NCI-H1930 (cell line): Measurements from ENCODE around the gene KCNK5.

ENCODE experiments used
- DNase-seq, 2 experiments: peaks; one replicate each; lab custom pipeline; 2025; lab: John Stamatoyannopoulos, UW

Gene KCNK5, protein sequence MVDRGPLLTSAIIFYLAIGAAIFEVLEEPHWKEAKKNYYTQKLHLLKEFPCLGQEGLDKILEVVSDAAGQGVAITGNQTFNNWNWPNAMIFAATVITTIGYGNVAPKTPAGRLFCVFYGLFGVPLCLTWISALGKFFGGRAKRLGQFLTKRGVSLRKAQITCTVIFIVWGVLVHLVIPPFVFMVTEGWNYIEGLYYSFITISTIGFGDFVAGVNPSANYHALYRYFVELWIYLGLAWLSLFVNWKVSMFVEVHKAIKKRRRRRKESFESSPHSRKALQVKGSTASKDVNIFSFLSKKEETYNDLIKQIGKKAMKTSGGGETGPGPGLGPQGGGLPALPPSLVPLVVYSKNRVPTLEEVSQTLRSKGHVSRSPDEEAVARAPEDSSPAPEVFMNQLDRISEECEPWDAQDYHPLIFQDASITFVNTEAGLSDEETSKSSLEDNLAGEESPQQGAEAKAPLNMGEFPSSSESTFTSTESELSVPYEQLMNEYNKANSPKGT

DNA sequence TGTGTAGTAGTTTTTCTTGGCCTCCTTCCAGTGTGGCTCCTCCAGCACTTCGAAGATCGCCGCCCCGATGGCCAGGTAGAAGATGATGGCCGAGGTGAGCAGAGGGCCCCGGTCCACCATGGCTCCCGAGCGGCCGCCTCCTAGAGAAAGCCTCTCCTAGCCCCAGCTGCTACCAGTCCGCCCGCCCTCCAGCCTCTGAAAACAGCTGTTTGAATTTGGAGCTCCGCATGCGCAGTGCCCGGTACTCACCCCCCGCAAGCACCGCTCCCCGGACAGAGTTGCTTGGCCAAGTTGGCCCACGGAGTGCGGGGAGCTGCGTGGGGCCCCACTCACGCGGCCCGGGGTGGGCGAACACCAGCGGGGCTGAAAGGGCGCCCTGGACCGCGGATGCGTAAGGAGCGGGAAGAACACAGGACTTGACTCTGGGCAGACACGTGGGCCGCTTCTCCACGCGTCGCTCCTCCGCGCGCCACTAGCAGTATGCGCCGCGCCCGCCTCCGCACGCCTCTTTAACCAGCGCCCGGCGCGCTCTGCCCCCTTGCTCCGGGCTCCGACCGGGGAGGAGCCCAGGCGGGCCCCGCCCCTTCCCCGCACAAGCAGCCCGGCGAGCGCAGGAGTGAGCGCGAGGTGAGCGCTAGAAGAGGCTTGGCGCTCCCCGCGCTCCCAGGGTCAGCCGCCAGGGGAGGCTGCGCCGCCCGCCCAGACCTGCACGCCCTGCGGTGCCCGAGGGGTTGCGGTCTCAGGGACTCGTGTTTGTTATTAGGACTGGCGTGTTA is at the start of gene KCNK5:
TSS of gene KCNK5 (minus strand) at position 484 of the 776 bp plus-strand sequence. CDS start at position 120, 364 bp downstream.
- peak; percentile 73 to 83 for DNase-seq

DNA sequence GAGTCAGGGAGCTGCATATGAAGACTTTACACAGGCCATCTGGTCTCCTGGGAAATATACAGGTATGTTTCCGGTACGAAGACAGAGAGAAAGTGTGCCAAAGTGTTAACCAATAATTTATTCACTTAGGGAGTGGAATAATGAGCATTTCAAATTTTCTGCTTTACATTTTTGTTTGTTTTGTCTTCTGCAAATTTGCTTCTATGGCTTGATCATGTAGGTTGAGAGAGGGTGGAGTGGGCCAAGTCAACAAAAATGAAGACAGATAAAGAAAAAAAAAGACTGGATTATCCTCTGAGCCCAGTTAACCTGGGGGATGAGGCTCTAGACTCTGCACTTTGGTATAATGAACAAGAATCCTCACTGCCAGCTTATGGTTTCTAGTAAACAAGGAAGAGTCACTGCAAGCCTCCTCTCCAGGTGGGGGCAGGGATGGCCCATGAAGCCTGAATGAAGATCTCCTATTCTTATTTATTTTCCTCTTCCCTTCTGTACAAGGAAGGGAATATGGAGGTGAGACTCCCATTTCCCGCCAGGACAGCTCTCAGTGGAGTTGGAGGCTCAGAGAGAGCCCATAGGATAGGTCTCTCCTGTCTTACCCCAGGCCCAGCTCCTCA is 47.2 kb upstream of the KCNK5 start:
- no peak for DNase-seq

DNA sequence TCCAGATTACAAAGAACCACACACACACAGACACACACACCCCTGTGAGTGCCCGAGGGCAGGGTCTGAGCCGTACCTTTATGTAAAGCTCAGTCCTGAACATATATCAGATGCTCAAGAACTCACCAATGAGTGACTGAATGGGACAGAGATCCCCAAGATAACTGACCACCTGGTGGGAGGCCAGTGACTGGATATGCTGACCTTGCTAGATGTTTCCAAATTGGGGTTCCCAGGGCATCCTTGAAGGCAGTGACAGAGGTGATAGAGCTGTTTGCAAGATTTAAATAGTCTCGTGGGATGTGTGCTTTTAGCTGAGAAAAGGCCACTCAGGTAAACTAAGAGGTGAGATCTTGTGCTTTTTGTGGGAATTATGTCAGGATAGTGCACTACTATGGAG is 45.6 kb upstream of the KCNK5 start:
- DNase-seq: no peak

DNA sequence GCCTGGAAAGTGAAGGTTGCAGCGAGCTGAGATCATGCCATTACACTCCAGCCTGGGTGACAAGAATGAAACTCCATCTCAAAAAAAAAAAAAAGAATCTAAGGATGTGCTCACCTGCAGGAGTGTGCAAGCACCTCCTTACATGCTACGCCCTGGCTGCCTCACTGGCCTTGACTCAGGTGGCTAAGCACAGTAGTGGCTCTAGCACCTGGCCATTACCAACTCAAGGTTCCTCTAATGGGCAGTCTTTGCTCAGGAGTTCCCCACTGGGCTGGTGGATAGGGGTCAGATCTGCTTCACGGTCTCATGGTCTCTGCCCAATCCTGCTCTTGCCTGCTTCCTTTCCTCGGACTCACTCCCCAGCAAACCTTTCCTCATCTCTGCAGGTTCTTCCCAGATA is 45.2 kb upstream of the KCNK5 start:
- DNase-seq: no peak

DNA sequence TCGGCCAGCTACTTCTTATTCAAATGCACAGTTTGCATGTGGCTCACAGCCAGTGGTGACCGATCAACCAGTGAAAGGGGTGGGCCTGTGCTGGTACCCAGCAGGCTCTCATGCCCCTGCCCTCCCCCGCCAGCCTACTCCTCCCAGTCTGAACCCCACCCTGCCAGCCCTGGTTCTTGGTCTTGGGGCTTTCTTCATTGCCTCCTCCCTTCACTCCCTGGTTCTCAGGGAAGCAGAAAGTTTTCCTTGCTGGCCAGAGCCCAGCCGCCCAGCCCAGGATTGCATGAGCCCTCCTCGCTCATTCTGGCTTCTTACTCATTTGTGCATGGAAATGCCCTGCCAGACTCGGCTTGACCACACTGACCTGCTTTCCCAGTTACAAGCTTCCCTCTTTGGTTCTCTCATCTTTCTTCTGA is 44.1 kb upstream of the KCNK5 start:
- DNase-seq: no peak

DNA sequence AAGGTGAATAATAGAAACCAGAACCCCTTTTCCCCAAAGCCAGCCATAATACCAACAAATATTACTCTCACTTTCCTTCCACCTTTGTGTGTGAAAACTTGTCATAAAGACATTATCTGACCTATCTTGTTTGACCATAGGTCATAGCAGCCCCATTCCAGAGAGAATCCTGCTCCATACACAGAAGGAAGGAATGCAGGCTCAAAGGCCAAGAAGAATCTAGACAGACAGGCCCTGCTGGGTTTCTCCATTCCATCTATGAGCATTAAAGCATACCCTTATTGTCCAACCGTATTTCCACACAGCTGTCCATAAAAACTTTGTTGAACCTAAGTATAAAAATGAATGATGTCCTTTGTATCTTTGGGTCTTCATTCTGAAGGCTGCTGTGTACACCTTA is 40.7 kb upstream of the KCNK5 start:
- DNase-seq: no peak

DNA sequence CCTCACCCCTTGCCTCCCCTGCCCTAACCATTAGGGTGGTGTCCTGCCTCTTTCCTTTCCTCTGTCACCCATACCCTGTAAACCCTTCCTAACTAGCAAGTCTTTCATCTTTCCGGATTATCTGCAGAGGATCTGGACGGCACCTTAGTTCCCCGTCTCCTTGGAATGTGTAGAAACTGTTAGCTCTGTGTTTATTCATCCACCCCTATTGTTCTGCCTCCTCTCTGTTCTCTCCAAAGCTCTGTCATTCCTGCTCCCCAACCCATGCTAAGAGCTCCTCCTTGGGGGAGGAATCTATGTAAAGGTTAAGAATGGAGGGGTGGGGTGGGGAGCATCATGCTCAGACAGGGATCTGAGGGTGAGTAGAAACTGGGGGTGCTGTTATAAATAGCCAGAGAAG is 39.4 kb upstream of the KCNK5 start:
- no peak for DNase-seq

DNA sequence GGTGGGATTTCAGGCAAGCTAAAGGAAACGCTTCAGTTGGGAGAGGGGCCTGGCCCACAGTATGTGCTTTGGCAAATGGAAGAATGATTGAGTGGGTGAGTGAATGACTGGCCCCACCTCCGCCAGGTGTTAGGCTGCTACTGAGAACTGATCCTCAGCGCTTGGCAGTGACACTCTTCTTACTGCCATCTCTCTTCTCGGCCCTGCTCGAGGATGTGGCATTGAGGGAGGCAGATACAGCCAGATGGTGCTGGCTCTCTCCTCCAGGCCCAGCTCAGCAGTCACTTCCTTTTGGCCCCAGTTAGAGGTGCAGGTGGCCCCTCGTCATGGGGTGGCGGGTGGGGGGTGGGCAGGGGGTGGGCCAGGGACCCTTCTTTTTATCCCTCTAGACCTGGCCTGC is 38.9 kb upstream of the KCNK5 start:
- DNase-seq: no peak

DNA sequence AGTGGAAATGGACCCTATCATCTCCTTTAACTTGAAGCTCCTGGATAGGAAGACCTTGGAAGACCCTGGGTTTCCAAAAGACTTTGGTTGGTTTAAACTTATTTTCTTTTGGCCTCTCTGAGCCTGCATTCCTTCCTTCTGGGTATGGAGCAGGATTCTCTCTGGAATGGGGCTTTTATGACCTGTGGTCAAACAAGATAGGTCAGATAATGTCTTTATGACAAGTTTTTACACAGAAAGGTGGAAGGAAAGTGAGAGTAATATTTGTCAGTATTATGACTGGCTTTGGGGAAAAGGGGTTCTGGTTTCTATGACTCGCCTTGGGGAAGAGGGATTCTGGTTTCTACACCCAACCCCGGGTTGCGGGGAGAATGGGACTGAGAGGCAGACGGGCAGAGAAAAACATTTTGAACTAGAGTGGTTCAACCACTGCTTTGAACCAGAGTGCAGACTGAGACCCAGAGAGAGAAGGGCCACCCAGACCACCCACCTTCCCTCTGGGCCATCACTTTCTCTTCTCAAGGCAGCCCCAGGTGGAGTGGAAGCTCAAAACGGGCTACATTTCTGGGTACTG is 37.6 kb upstream of the KCNK5 start:
- DNase-seq: no peak

DNA sequence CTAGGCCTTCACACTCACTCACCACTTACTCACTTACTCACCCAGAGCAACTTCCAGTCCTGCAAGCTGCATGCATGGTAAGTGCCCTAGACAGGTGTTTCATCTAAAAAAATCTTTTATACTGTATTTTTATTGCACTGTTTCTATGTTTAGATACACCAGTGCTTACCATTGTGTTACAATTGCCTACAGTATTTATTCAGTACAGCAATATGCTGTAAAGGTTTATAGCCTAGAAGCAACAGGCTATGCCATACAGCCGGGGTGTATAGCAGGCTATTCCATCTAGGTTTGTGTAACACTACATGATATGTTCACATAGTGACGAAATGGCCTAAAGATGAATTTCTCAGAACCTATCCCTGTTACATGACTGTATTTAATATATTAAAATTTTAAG is 37.1 kb upstream of the KCNK5 start:
- DNase-seq: no peak

DNA sequence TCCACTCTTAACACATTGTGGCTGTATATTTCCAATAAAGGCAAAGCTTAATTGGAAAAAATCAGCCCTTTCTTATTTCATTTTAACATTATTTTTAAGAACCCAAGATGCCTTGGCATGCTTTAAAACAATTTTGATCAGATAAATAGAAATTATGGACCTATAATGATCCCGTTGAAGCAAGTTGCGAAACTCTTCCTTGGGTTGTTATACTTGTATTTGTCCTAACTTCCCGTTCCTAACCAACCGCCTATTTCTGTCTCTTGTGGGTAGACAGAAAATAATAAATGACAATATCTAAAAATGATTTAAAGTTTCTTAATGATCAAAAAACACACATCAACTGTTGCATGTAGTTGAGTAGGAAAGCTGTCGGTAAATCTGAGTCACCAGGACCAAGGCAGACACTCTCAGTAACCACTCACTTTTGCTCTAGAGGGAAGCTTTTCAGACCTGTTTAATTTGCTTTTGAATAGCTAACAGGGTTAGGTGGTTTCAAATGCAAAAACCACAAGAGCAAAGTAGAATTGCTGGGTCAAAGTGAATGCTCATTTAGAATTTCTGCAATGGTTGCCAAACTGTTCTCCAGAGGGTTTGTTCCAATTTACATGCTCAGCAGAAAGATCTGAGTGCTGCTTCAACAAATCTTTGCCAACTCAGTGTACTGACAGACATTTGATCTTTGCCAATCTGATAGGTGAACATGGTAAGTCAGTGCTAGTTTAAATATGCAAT is 34.2 kb upstream of the KCNK5 start:
- no peak for DNase-seq

DNA sequence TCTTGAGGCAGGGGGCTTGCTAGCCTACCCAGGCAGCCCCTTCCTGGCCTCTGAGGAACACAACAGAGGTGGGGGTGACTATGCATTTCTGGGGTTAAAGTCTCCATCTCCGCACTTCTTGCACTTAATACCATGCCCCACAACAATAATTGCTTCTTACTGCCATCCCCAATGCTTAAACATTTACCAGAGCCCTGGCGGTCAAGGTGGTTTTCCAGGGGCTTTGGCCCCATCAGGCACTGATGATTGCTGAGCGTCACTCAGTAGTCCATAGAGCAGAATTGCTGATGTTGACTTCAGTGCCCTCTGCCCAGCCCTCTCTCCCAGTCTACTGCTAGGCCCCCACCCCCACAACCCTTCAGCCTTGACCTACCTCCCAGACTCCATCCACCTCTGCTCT is 32.5 kb upstream of the KCNK5 start:
- no peak for DNase-seq

DNA sequence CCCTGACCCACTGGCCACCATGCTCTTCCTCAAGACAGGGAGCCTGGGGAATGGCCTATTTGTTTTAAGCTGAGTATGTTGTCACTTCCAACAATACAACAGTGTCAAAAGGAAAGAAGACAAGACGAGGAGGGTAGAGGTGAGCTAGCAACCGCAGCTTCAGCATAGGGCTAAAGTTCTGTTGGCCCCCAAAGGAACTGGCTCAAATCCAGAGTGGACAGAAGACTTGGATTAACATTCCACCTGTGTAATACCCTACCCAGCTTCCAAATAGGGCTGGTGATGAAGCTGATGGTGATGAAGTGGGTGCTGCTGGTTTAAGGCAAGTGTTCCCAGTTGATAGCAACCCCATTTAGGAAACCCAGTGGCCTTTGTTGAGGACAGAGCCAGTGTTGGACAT is 31.7 kb upstream of the KCNK5 start:
- no peak for DNase-seq

DNA sequence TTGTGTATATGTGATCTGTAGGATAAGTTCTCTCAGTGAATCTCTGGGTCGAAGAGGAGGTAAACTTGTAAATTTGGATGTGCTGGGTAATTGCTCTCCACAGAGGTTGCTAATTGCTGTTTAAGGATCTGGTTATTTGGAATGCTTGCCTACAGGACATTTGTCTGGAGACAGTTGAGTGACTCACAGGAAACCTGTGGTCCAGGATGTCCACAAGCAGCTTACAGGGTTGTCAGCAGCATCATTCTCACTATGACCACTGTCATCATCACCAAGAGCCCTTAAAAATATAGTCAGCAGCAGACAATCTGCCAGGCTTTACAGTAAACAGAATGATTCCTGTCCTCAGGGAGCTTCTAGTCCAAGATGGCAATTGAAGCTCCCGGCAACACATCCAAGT is 31.2 kb upstream of the KCNK5 start:
- no peak for DNase-seq

DNA sequence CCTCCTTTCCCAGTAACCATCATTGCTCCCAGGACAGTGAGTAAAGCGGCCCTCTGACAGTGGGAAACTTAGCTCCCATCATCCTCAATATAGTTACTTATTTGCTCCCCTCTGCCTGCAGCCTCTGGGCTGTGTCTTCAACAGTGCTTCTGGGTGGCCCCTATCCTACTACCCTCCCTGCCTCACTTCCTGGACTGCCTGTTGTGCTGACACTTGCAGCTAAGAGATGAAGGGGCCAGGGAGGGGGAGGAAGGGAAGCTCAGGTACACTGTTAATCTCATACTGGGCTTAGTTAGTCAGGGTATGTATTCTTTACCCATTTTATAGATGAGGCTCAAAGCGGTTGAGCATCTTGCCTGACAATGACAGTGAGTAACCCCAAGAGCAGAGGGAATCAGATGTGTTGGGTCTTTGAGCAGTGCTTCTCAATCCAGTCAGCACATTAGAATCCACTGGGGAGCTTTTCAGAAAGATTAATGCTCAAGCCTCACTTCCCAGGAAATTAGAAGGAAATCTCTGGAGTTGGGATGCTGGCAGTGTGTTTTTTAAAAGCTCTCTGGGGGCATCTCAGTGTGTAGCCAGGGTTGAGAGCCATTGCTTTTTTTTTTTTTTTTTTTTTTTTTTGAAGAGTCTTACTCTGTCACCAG is 27.1 kb upstream of the KCNK5 start:
- no peak for DNase-seq

DNA sequence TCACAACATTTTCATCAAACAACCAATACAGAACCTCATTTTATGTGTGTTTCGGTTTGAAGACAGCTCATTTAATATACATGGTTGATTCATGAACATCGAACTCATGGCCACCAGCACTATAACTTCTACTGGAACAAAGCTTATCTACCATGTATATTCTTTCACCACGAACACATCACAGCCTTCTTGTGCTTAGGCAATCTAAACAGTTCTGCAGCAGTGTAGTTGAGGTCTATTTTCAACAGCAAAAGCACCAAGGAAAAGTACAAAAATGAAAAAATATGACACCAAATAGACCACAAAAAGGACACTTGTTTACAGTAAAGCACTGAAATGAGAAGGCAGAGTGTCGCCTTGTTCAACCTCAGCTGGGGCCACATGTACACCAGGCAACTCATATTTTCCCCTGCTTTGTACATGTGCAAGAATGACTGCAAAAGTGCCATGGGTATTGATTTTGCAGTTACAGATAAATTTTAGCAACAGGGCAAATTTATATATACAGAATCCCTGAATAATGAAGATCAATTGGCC is 25.8 kb upstream of the KCNK5 start:
- DNase-seq: no peak

DNA sequence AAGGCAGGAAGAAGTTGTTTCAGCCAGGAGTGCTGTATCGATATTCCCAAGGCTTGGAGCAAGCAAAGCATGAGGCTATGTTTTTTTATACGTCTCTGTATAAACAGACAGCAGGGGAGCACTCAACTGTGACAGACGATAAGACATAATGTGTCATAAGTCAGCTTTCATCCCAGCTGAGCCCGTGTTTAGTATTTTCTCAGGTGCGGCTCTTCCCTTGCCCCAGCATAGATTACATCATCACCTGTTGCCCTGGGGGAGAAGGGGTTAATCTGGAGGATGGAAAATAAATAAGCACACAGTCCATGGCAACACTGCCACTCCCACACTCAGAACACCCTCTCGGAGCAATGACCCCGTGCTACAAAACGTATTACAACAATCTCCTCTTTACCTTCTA is 22.1 kb upstream of the KCNK5 start:
- DNase-seq: no peak

DNA sequence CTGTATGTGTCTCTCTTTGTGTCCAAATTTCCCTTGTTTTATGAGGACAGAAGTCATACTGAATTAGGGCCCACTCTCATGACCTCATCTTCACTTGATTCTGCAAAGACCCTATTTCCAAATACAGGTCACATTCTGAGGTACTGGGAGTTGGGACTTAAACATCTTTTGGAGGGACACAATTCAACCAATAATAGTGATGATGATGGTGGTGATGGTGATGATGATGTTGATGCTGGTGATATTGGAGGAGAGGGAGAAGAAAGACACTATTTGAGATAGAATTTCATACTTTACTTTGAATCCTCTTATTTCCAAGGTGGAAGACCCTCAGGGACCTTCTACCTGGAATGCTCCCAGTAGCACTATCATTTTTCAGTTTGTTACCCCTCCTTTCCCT is 21.2 kb upstream of the KCNK5 start:
- DNase-seq: no peak

DNA sequence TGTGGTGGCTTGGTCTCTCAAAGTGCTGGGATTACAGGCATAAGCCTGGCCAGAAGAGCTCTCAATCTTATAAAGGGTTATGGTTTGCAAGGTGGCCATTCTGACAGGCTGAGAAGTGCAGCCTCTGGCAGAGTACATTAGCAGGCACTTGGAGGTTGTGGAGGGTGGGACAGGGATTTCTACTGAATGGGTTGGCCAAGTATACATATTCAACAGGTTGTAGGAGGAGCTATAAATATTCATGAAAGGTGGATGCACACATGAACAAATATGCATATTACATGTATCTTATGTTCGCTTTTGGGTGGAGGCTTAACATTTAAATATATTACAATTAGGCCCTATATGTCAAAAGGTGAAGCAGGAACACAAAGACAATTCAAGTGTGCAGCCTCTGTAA is 20.0 kb upstream of the KCNK5 start:
- no peak for DNase-seq

DNA sequence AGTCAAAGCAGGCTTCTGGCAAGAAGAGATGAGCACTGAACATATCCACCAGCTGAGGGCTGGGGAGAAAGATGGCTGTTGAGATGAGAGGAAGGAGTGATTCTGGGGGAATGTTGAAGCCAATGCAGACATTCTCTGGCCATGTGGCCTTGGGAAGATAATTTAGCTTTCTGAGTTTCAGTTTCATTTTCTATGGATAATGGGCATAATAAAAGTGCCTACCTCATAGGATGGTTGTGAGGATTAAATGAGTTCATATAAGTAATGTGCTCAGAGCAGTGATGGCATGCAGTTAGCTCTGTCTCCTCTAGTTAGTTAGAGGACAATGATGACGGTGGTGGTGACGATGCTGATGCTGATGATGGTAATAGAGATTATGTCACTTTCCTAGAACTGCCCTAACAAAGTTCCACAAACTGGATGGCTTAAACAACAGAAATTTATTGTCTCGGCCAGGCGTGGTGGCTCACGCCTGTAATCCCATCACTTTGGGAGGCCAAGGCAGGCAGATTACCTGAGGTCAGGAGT is 18.5 kb upstream of the KCNK5 start:
- DNase-seq: no peak

DNA sequence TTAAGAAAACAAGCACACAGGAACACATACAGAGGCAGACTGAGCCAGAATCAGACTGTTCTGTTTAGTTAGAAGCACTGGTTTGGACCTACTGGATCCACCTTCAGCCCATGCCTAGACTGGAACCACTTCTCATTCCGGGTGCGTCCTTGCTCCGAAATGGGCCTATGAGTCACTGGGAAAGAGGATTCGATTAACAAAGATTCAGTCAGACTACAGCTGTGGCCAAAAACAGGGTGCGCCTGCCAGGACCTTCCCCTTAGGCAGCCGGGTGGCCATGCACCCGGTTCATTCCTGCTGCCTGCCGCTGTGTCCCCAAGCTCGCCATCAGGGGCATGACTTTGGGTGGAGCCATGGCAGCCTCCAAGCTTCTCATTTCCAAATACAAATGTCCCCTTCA is 14.5 kb upstream of the KCNK5 start:
- DNase-seq: no peak
